ENCODE results near the gene TSPAN1.
A peak's percentile ranks its signal among the peaks of the same experiment; 100 is the strongest.

TSPAN1 gene

DNA sequence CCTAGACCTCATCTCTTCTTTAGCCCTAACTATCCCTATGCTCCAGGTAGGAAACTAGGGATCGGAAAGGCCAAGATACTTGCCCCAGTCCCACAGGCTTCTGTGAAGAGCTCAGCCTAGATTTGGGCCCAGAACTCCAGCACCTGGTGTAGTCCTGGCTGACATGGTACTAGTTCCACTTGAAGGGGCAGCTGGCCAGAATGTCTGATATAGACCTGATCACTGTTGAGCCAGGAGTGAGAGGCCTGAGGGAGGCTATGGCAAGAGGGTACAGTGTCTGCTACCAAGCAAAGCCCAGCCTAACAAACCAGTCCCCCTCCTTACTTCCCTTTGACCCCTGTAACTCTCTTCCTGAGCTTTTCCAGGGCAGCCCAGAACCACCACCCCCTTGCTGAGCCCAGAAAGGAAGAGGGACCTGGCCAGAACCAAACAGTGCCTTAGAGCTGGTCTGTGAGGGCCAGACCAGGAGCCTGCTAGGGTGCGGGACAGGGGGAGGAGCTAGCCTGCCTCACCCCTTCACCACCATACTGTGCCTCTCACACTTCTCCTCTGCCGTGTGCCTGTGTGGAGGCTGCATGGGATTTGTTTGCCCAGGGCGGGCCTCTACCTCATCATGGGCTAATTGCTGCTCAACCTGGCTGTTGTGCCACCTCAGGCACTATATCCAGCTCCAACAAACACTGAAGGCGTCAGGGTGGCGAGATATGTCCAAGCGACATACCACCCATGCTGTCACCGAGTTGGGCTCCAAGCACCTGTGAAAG, 12.4 kb downstream of the TSPAN1 start:
- no peak for TF ChIP-seq CREB1 (IDR thresholded peaks at IDR 0.05; ENCODE audit: low read depth)
- TF ChIP-seq TCF12 (IDR thresholded peaks at IDR 0.05; ENCODE audit: low read depth) = no peak
- no peak for TF ChIP-seq FOXM1 (IDR thresholded peaks at IDR 0.05; ENCODE audit: borderline replicate concordance, low read depth)
- TF ChIP-seq, protein P1, sequence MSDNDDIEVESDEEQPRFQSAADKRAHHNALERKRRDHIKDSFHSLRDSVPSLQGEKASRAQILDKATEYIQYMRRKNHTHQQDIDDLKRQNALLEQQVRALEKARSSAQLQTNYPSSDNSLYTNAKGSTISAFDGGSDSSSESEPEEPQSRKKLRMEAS (IDR thresholded peaks at IDR 0.05) = peak; percentile 38; the same call in 1 of the 2 replicates
- no peak for TF ChIP-seq NFIC (IDR thresholded peaks at IDR 0.05)
- TF ChIP-seq EGR1 (IDR thresholded peaks at IDR 0.05) = no peak

DNA sequence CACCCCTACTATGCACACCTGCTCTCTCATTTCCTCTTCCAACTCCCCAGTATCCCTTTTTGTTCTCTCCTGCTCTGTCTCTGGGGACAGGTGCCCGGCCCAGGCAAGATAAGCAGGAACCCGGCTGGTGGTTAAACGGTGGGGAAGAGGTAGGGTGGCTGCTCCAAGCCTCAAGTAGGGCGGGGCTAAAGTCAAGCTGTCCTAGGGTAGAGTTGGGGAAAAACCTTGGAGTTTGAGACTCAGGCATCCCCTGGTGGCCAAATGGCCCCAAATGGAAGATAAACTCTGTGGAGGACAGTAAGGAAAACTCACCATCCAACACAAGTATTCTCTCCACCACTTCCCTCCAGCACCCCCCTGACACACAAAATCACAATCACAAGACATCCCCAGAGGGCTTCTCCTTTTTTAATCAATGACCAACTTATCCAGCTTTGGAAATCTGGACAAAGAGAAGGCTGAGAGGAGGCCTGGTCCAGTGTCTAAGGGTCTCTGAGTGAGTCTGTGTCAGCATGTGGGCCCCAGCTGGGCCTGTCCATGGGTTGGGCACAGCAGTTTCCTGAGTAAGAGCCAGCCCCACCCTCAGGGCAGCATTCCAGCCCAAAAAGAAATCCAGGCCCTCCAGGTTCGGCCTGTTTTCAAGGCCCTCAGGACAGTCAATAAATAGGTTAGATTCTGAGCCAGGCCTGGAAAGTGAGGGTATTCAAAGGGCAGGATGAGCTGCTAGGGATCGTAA, 13.6 kb downstream of the TSPAN1 start:
- TF ChIP-seq TCF12 (IDR thresholded peaks at IDR 0.05; ENCODE audit: low read depth) (peak; percentile 81), CEBPB (IDR thresholded peaks at IDR 0.05) (no peak), RAD21 (IDR thresholded peaks at IDR 0.05; ENCODE audit: low read depth) (peak; percentile 20; the same call in 1 of the 2 replicates), CREB1 (IDR thresholded peaks at IDR 0.05; ENCODE audit: low read depth) (no peak), EP300 (IDR thresholded peaks at IDR 0.05; ENCODE audit: borderline replicate concordance) (peak; percentile 61; the same call in 1 of the 2 replicates), TEAD4 (IDR thresholded peaks at IDR 0.05) (peak; percentile 78), ZBTB7A (IDR thresholded peaks at IDR 0.05; ENCODE audit: low read depth) (no peak), NFIC (IDR thresholded peaks at IDR 0.05) (peak; percentile 56; the same call in 1 of the 2 replicates), EGR1 (IDR thresholded peaks at IDR 0.05) (no peak), YY1 (IDR thresholded peaks at IDR 0.05; ENCODE audit: low read depth) (no peak), TAF1 (IDR thresholded peaks at IDR 0.05; ENCODE audit: low read depth) (no peak), FOXM1 (IDR thresholded peaks at IDR 0.05; ENCODE audit: borderline replicate concordance, low read depth) (no peak)
- TF ChIP-seq, protein P2, sequence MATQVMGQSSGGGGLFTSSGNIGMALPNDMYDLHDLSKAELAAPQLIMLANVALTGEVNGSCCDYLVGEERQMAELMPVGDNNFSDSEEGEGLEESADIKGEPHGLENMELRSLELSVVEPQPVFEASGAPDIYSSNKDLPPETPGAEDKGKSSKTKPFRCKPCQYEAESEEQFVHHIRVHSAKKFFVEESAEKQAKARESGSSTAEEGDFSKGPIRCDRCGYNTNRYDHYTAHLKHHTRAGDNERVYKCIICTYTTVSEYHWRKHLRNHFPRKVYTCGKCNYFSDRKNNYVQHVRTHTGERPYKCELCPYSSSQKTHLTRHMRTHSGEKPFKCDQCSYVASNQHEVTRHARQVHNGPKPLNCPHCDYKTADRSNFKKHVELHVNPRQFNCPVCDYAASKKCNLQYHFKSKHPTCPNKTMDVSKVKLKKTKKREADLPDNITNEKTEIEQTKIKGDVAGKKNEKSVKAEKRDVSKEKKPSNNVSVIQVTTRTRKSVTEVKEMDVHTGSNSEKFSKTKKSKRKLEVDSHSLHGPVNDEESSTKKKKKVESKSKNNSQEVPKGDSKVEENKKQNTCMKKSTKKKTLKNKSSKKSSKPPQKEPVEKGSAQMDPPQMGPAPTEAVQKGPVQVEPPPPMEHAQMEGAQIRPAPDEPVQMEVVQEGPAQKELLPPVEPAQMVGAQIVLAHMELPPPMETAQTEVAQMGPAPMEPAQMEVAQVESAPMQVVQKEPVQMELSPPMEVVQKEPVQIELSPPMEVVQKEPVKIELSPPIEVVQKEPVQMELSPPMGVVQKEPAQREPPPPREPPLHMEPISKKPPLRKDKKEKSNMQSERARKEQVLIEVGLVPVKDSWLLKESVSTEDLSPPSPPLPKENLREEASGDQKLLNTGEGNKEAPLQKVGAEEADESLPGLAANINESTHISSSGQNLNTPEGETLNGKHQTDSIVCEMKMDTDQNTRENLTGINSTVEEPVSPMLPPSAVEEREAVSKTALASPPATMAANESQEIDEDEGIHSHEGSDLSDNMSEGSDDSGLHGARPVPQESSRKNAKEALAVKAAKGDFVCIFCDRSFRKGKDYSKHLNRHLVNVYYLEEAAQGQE (IDR thresholded peaks at IDR 0.05; ENCODE audit: low read depth) = no peak
- TF ChIP-seq, protein P3, sequence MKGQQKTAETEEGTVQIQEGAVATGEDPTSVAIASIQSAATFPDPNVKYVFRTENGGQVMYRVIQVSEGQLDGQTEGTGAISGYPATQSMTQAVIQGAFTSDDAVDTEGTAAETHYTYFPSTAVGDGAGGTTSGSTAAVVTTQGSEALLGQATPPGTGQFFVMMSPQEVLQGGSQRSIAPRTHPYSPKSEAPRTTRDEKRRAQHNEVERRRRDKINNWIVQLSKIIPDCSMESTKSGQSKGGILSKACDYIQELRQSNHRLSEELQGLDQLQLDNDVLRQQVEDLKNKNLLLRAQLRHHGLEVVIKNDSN (IDR thresholded peaks at IDR 0.05) = no peak
- TF ChIP-seq, protein P1 (IDR thresholded peaks at IDR 0.05) = 0 out of 2 replicates have a peak, but pooled peaks have one; percentile 30

DNA sequence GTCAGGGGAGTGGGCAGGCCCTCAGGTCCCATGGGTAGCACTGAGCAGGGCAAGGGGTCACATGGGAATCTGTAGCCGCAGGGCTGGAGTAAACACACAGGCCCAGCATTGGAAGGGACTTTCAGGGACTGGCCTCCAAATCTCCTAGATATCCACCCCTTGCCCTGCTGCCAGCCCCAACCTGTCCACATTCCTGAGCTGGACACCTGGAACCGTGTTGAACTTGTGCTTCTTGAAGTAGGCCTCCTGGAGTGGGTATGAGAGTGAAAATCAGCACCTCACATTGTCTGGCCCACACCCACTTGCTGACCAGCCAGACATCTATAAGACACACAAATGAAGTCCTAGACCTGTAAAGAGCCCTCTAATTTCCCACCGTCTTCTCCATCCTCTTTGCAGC, 15.7 kb downstream of the TSPAN1 start:
- TF ChIP-seq EP300 (IDR thresholded peaks at IDR 0.05; ENCODE audit: borderline replicate concordance) = peak; percentile 71; the same call in 1 of the 2 replicates
- no peak for TF ChIP-seq TAF1 (IDR thresholded peaks at IDR 0.05; ENCODE audit: low read depth)
- no peak for TF ChIP-seq YY1 (IDR thresholded peaks at IDR 0.05; ENCODE audit: low read depth)
- TF ChIP-seq, protein P2 (IDR thresholded peaks at IDR 0.05; ENCODE audit: low read depth) = no peak
- TF ChIP-seq EGR1 (IDR thresholded peaks at IDR 0.05) = no peak
- TF ChIP-seq FOXM1 (IDR thresholded peaks at IDR 0.05; ENCODE audit: borderline replicate concordance, low read depth) = no peak
- TF ChIP-seq, protein P3 (IDR thresholded peaks at IDR 0.05) = 0 out of 2 replicates have a peak, but pooled peaks have one; percentile 28
- peak; percentile 70 for TF ChIP-seq TCF12 (IDR thresholded peaks at IDR 0.05; ENCODE audit: low read depth)
- TF ChIP-seq NFIC (IDR thresholded peaks at IDR 0.05) = 0 out of 2 replicates have a peak, but pooled peaks have one; percentile 28
- TF ChIP-seq TEAD4 (IDR thresholded peaks at IDR 0.05) = peak; percentile 85
- TF ChIP-seq CREB1 (IDR thresholded peaks at IDR 0.05; ENCODE audit: low read depth) = no peak
- no peak for TF ChIP-seq CEBPB (IDR thresholded peaks at IDR 0.05)
- TF ChIP-seq, protein P1 (IDR thresholded peaks at IDR 0.05) = peak; percentile 66
- no peak for TF ChIP-seq ZBTB7A (IDR thresholded peaks at IDR 0.05; ENCODE audit: low read depth)
- TF ChIP-seq RAD21 (IDR thresholded peaks at IDR 0.05; ENCODE audit: low read depth) = peak; percentile 8; the same call in 1 of the 2 replicates

DNA sequence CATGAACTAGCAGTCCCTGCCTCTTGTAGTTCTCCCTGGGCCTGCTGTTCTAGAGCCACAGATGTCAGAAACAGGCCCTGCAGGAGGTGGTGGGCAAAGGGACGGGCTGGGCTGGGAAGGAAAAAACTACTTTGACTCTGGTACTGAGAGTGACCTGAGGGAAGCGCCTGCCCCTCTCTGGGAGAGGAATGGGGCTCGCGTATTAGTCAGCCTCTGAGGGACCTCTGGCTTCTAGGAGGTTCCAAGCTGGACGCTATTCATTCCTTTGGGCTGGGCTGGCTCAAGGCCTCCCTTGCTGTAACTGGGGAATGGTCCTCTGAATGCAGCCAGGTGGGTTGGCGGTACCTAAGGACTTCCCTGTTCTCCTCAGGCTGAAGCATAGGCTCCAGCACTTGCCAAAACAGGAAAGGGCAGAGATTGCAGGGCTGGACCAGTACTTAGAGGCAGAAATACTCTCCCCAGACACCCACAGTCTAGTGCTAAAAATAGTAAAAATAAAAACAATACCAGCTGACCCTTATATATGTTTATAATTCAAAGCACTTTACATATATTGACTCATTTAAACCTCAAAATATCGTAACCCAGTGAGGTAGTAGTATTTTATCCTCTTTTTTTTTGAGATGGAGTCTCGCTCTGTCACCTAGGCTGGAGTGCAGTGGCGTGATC, 16.3 kb downstream of the TSPAN1 start:
- TF ChIP-seq EGR1 (IDR thresholded peaks at IDR 0.05) = no peak
- TF ChIP-seq YY1 (IDR thresholded peaks at IDR 0.05; ENCODE audit: low read depth) = no peak
- TF ChIP-seq, protein P3 (IDR thresholded peaks at IDR 0.05) = no peak
- TF ChIP-seq TAF1 (IDR thresholded peaks at IDR 0.05; ENCODE audit: low read depth) = no peak
- TF ChIP-seq CEBPB (IDR thresholded peaks at IDR 0.05) = no peak
- TF ChIP-seq NFIC (IDR thresholded peaks at IDR 0.05) = no peak
- no peak for TF ChIP-seq CREB1 (IDR thresholded peaks at IDR 0.05; ENCODE audit: low read depth)
- TF ChIP-seq, protein P1 (IDR thresholded peaks at IDR 0.05) = no peak
- no peak for TF ChIP-seq EP300 (IDR thresholded peaks at IDR 0.05; ENCODE audit: borderline replicate concordance)
- no peak for TF ChIP-seq TEAD4 (IDR thresholded peaks at IDR 0.05)
- TF ChIP-seq, protein P2 (IDR thresholded peaks at IDR 0.05; ENCODE audit: low read depth) = no peak
- no peak for TF ChIP-seq RAD21 (IDR thresholded peaks at IDR 0.05; ENCODE audit: low read depth)
- TF ChIP-seq ZBTB7A (IDR thresholded peaks at IDR 0.05; ENCODE audit: low read depth) = no peak
- TF ChIP-seq FOXM1 (IDR thresholded peaks at IDR 0.05; ENCODE audit: borderline replicate concordance, low read depth) = no peak
- no peak for TF ChIP-seq TCF12 (IDR thresholded peaks at IDR 0.05; ENCODE audit: low read depth)
